Right cardiac atrium (tissue), 5 donors: ENCODE measurements around the gene MRPS12. TPM values are rescaled to one million over a fixed set of nuclear protein-coding genes. Genes with fewer than 3 reads are reported as not detected.
A peak's percentile ranks its signal among the peaks of the same experiment; 100 is the strongest.

Experiments
- ATAC-seq, 2 donors: fragments of 200-7000 bp; cut with Tn5 transposase; one replicate each; pipeline versions ENCODE4 v1.8.0 to v1.9.1; 2020; ENCODE audit warnings: moderate library complexity in 2 of 2, mild to moderate bottlenecking in 1 of 2
- DNase-seq, 3 donors: peaks; one replicate each; pipeline ENCODE4 v3.0.0-alpha.2; 2020
- H3K27ac ChIP-seq: one replicate; pipeline ENCODE4 v1.5.1; 2013; ENCODE audit warnings: mild to moderate bottlenecking, low read length, control low read depth, moderate library complexity
- H3K27me3 ChIP-seq: one replicate; pipeline ENCODE4 v1.6.1; 2013; ENCODE audit not compliant: control insufficient read depth, insufficient read depth
- H3K4me1 ChIP-seq: one replicate; pipeline ENCODE4 v1.6.1; 2013; ENCODE audit warnings: low read length; ENCODE audit not compliant: control insufficient read depth, insufficient read depth
- H3K4me3 ChIP-seq: one replicate; pipeline ENCODE4 v1.5.1; 2013; ENCODE audit warnings: low read length, control low read depth
- H3K9me3 ChIP-seq: one replicate; pipeline ENCODE4 v1.6.1; 2013; ENCODE audit warnings: low read length; ENCODE audit not compliant: control insufficient read depth
- WGBS: extraction: QIAGEN DNeasy Blood & Tissue Kit; methylation state at CpG from one replicate; pipeline ENCODE4 v1.1.7; 2013; 5-methylcytosine and 5-hydroxymethylcytosine counted together
- intact Hi-C, 4 donors: fragments of 100-400 bp; cut with DNase I; formaldehyde crosslinking; loops; one replicate each; pipeline versions ENCODE4 v1.11.0 to v1.14.0; 2022 to 2023
- polyA plus RNA-seq: library from polyadenylated mRNA; stranded (reverse); fragments of 200-250 nt; gene quantifications from one replicate; pipeline ENCODE4 v1.2.3, GENCODE V29; 2013
- total RNA-seq, 4 donors: library from RNA; stranded (reverse); fragmentation: NEBNext Ultra II Directional; extraction: Animal tissue kit (Norgen Biotek cat#: 25700); gene quantifications; one replicate each; pipeline ENCODE4 v1.2.1, GENCODE V29; 2021
- donor health status: healthy with polysubstance abuse.
- donor health status: DM: no; HTN: yes; CAD: no.
- donor health status: DM: no; HTN: no; CAD: no.
- donor health status: DM: no; HTN: yes; CAD: no; lungs with severe emphysema.
- donor health status: DM: yes; HTN: yes; CAD: no.

Gene MRPS12
- total and polyA plus RNA-seq, 5 donors = 49.9 to 80.5 (median 62.2) TPM

DNA sequence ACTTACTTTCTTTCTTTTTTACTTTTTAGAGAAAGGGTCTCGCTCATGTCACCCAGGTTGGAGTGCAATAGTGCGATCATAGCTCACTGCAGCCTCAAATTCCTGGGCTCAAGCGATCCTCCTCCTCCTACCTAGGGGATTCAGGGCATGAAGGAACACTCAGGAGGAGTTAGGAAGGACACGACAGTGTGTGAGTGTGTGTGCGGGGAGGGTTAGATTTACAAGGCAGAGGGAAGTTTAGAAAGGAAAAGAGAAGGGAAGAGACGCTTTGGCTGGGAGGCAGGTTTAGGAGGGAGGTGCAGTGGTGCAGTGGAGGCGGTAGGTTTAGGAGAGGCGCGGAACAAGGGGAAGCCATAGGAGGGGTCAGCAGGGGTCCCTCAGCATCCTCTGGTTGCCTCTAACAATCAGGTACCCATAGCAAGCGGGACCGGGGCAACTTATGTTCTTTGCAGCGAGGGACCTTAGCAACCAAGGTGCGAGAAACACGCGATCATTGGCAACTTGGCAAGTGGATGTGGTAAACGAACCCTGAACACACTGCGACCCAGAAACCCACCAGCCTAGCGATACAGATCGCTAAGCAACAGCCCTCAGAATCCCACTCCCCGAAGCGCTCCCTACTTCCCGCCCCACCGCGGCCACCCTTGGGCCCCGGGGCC, 31.8 kb upstream of the MRPS12 start:
- no peaks in the 10 kb centered on the region for H3K27me3 ChIP-seq
- no peaks in the 10 kb centered on the region for H3K9me3 ChIP-seq
- no peak for DNase-seq
- H3K27ac ChIP-seq = peak overlapping the region; percentile 48
- peaks cover 3% of the 10 kb centered on the region for H3K4me1 ChIP-seq
- peak overlapping the region; percentile 70 for H3K4me3 ChIP-seq
- WGBS = 6% methylated on average over 25 of the region's 25 CpGs
- ATAC-seq = peak in 1 of 2 donors; percentile 4
- intact Hi-C loops = no loop called here

DNA sequence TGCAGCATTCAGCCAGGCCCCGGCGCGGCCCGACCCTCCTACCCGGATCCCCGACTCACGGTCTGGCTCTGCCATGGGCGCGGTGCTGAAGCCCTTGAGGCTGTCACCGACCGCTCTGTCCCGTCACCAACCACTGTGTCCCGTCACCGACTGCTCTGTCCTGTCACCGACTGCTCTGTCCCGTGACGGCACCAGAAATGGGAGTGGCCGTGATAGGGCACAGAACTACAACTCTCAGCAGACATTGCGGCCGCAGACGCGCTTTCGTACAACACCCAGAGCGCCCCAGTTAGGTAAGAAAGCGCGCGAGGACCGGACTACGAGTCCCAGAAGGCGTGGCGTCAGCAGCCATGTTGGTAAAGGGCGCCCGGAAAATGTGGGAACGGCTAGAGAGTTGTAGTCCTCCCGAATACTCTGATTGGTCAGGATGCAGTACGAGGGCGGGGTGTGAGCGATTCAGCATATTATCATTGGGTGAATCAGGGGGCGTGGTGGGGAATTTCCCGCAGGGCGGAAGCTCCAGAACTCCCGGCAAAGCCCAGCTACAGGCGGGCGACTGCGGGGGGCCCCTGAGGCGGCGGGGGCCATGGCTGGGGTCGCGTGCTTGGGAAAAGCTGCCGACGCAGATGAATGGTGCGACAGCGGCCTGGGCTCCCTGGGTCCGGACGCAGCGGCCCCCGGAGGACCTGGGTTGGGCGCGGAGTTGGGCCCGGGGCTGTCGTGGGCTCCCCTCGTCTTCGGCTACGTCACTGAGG, 31.1 kb upstream of the MRPS12 start, which contains the start of the genes NFKBIB and SIRT2:
Gene NFKBIB, plus strand, starts transcription at position 523 of the 755 bp plus-strand sequence. Its CDS starts 64 bp downstream, at position 587.
Gene SIRT2, minus strand, starts transcription at position 172 of the 755 bp plus-strand sequence. Its CDS starts 97 bp downstream, at position 75.
- peak; percentile 100 for DNase-seq
- no peaks in the 10 kb centered on the region for H3K9me3 ChIP-seq
- peak; percentile 98 to 99 for ATAC-seq
- H3K27ac ChIP-seq = peak within 1 kb of the TSS; percentile 87
- H3K4me1 ChIP-seq = peaks cover 3% of the 10 kb centered on the region
- under 1% methylated on average over 64 of the region's 64 CpGs for WGBS
- peak within 1 kb of the TSS; percentile 70 for H3K4me3 ChIP-seq
- no peaks in the 10 kb centered on the region for H3K27me3 ChIP-seq
- intact Hi-C loops = no loop called here

DNA sequence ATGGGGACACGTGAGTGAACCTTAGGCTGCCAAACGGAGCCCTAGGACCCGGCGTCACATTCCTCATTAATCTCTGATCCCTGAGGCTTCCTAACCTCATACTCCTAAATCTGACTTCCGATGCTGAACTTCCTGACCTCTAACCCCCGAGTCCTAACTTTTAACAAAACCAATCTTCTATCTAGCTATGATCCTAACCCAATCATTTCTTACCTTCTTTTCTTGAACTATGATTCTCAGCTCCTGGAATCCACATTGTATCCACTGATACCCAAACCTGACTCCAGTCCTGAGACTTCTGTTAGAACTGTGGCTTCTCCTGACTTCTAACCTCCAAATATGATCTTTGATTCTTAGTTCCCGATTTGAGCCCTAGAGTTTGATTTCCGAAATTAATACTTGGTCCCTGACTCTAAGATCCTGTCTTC, 30.5 kb upstream of the MRPS12 start:
- ATAC-seq (no peak), DNase-seq (no peak)
- peaks cover 3% of the 10 kb centered on the region for H3K4me1 ChIP-seq
- peak overlapping the region; percentile 87 for H3K27ac ChIP-seq
- no peaks in the 10 kb centered on the region for H3K9me3 ChIP-seq
- intact Hi-C loops = no loop called here
- peak overlapping the region; percentile 70 for H3K4me3 ChIP-seq
- 2% methylated on average over 8 of the region's 8 CpGs for WGBS
- H3K27me3 ChIP-seq = no peaks in the 10 kb centered on the region

DNA sequence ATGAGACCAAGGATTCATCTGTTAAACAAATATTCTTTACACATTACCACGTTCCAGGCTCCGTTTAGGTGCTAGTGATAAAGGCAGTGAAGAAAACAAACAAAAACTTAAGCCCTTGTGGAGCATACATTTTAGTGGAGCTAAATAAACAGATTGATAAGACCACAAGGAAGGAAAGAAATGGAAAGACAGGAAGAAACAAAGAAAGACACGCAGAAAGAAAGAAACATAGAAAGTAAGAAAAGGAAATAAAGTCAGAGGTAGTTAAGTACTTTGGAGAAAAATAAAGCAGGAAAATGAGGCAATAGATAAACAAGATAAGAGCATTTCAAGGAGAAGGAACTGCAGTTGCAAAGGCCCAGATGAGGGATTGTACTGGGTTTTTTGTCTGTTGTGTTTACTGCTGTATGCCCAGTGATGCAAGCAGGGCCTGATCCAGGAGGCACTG, 30.0 kb upstream of the MRPS12 start:
- no peak for DNase-seq
- Histone ChIP-seq H3K27me3 (no peaks in the 10 kb centered on the region), H3K9me3 (no peaks in the 10 kb centered on the region), H3K4me3 (peak overlapping the region; percentile 70), H3K27ac (no peak overlapping the region), H3K4me1 (peaks cover 3% of the 10 kb centered on the region)
- WGBS = 23% methylated on average over 3 of the region's 3 CpGs
- intact Hi-C loops = no loop called here
- no peak for ATAC-seq

DNA sequence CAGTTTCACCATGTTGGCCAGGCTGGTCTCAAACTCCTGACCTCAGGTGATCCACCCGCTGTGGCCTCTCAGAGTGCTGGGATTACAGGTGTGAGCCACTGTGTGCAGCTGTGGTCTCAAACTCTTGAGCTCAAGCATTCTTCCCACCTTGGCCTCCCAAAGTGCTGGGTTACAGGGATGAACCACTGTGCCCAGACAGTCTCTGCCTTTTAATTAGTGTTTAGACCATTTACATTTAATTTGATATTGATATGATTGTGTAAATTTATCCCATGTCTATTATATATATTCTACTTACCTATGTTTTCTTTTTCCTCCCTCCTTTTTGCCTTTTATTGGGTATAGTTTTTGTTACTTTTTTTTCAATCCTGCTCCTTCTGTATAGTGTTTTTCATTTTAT, 29.1 kb upstream of the MRPS12 start:
- peaks cover 3% of the 10 kb centered on the region for H3K4me1 ChIP-seq
- H3K27ac ChIP-seq = no peak overlapping the region
- no peak for ATAC-seq
- DNase-seq = peak in 1 of 3 donors; percentile 21
- no peak overlapping the region for H3K4me3 ChIP-seq
- no peaks in the 10 kb centered on the region for H3K9me3 ChIP-seq
- 100% methylated on average over 1 of the region's 1 CpG for WGBS
- no peaks in the 10 kb centered on the region for H3K27me3 ChIP-seq
- intact Hi-C loops = no loop called here

DNA sequence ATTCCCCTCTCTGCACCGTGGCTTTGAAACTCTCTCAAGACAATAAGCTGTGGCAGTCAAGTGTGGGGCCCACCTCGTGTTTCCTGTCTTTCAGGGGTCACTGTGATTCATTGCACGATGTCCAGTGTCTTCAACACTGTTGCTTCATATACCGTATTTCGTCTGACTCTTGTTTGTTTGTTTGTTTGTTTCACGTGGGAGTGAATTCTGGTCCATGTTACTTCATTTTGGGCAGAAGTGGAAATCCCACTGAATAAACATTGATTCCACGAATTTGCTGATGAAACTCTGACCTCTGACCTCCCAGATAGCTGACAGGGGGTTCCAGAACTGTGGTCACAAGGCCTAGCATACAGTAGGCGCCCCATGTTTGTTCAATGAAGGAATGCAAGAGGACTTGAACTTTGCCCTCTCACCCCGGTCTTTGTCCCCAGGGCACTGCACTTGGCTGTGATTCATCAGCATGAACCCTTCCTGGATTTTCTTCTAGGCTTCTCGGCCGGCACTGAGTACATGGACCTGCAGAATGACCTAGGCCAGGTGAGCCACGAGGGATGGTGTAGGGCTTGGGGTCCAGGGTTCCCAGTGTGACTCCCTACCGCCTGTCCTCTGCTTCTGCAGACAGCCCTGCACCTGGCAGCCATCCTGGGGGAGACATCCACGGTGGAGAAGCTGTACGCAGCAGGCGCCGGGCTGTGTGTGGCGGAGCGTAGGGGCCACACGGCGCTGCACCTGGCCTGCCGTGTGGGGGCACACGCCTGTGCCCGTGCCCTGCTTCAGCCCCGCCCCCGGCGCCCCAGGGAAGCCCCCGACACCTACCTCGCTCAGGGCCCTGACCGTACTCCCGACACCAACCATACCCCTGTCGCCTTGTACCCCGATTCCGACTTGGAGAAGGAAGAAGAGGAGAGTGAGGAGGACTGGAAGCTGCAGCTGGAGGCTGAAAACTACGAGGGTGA, 25.9 kb upstream of the MRPS12 start:
- Histone ChIP-seq H3K27ac (no peak overlapping the region), H3K4me3 (no peak overlapping the region), H3K4me1 (no peaks in the 10 kb centered on the region), H3K9me3 (no peaks in the 10 kb centered on the region), H3K27me3 (no peaks in the 10 kb centered on the region)
- DNase-seq (peak in 1 of 3 donors; percentile 53), ATAC-seq (peak in 1 of 2 donors; percentile 19)
- 89% methylated on average over 35 of the region's 35 CpGs for WGBS
- intact Hi-C loops = no loop called here

DNA sequence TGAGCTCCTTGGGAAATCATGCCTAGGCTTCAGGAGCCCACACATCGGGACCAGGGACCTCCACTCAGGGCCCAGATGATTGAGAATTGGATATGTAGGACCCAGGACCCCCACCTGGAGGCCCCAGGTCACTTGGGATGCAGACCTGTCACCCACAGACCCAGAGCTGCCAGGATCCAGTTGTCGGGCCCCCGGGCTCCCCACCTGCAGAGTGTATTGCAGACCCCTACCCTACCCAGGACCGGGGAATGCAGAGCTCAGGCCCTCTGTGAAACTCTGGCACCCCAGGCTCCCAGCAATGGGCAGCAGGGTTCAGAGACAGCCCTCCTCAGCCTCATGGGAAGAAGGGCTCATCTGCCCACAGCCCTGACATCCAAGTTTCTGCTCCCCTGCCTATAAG, 25.1 kb upstream of the MRPS12 start:
- H3K27ac ChIP-seq = no peak overlapping the region
- no peaks in the 10 kb centered on the region for H3K9me3 ChIP-seq
- H3K4me3 ChIP-seq = no peak overlapping the region
- H3K27me3 ChIP-seq = no peaks in the 10 kb centered on the region
- peak in 1 of 3 donors; percentile 55 for DNase-seq
- ATAC-seq = peak in 1 of 2 donors; percentile 29
- intact Hi-C loops = no loop called here
- WGBS = 96% methylated on average over 4 of the region's 4 CpGs
- no peaks in the 10 kb centered on the region for H3K4me1 ChIP-seq

DNA sequence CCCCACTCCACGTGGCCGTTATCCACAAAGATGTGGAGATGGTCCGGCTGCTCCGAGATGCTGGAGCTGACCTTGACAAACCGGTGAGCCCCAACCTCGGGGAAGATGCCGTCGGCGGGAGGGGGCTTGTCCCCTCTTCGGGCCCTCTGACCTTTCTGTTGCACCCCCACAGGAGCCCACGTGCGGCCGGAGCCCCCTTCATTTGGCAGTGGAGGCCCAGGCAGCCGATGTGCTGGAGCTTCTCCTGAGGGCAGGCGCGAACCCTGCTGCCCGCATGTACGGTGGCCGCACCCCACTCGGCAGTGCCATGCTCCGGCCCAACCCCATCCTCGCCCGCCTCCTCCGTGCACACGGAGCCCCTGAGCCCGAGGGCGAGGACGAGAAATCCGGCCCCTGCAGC, 23.5 kb upstream of the MRPS12 start:
- Histone ChIP-seq H3K4me3 (no peak overlapping the region), H3K9me3 (no peaks in the 10 kb centered on the region), H3K27ac (no peak overlapping the region), H3K4me1 (no peaks in the 10 kb centered on the region), H3K27me3 (no peaks in the 10 kb centered on the region)
- 93% methylated on average over 29 of the region's 29 CpGs for WGBS
- peak in 1 of 3 donors; percentile 49 for DNase-seq
- intact Hi-C loops = no loop called here
- no peak for ATAC-seq

DNA sequence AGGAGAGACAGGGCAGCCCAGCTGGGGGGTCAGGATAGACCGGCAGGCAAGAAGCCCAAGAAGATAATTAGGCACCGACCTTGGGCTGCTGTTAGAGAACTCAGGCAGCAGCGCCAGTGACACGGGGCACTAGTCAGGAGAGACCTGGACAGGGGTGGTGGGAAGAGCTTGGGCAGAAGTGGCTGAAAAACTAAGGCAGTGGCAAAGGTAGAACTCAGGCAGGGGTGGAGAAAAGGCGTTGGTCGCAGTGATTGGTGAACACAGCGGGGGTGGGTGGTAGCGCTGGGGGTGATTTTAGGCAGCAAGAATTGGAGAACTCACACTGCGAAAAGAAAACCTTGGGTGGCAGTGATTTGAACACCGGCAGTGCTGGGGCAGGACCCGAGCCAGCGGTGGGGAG, 23.1 kb upstream of the MRPS12 start:
- WGBS = 95% methylated on average over 12 of the region's 12 CpGs
- Histone ChIP-seq H3K27ac (no peak overlapping the region), H3K4me3 (no peak overlapping the region), H3K4me1 (no peaks in the 10 kb centered on the region), H3K27me3 (no peaks in the 10 kb centered on the region), H3K9me3 (no peaks in the 10 kb centered on the region)
- no peak for ATAC-seq
- intact Hi-C loops = no loop called here
- peak in 1 of 3 donors; percentile 48 for DNase-seq

DNA sequence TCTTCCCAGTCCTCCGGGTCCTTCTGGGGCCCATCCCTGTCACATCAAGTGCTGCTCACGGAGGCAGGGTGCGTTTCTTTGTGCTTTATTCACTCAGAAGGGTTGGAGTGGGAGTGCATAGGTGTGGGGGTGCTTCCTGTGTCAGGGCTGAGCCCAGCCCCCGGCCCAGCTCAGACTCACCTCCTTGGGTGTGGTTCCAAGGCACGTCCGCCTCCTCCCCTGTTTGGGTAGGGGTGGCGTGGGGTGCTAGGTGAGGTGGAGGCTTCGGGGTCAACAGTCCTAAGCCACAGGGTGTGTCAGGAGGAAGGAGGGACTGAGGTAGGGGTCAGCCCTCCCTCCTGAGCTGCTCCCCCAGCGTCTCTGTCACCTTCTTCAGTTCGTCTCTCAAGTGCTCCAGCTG, 21.8 kb upstream of the MRPS12 start:
- WGBS = 77% methylated on average over 10 of the region's 10 CpGs
- H3K4me3 ChIP-seq = no peak overlapping the region

More for the DNA sequence above, 21.8 kb upstream of the MRPS12 start:
- Histone ChIP-seq H3K27ac (no peak overlapping the region), H3K9me3 (no peaks in the 10 kb centered on the region), H3K27me3 (no peaks in the 10 kb centered on the region), H3K4me1 (no peaks in the 10 kb centered on the region)
- no peak for ATAC-seq
- intact Hi-C loops = no loop called here
- peak in 1 of 3 donors; percentile 46 for DNase-seq
